ENCODE data around the gene MFSD2A. TPM values are rescaled to one million over a fixed set of nuclear protein-coding genes. Genes with fewer than 3 reads are reported as not detected.
"Not testable (repeated sequence)": the region's sequence is repeated elsewhere in the genome, so short reads cannot be mapped to it uniquely, and the experiment has no call there.

Gene MFSD2A
- total RNA-seq, 2 experiments from 2014 or later, result 6.0 to 7.5 TPM

GRCh38 chr1:39992888-39993287 lies 37.9 kb downstream of the MFSD2A start:
- no peak for DNase-seq
- POLR2A ChIA-PET, result no interaction called here
- Mint-ChIP-seq H3K4me1 (ENCODE audit: low read depth) (peaks cover 9% of the 10 kb centered on the region), H3K27ac (no peak overlapping the region), H3K9me3 (no peaks in the 10 kb centered on the region), H3K27me3 (no peaks in the 10 kb centered on the region), H3K36me3 (no peaks in the 10 kb centered on the region), H3K4me3 (no peak overlapping the region)
- intact Hi-C loops (cut with micrococcal nuclease), result no loop called here
- CTCF ChIA-PET, result interaction anchor here (0.7 to 2.4 kb wide), 2 partner anchors 19 to 25 kb away, joined by 3 to 8 read pairs; no protein-coding TSS in a partner anchor

DNA sequence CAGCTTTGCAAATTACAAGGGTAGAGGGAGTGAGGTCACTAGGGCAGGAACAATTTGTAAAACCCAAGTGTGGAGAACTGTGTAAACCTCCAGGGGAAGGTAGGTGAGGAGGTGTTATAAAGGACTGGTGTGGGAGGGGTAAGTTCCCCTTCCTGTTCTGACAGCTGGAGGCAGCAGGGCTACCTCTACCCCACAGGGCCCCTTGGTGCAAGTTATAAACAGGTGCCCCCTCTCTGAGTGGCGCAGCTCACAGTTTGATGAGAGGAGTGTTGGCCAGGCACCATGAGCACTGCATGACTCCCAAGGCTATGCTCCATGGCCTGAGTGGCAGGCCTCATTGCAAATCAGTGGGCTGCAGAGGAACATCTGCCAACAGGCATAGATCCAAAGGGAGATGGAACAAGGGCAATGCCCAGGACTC lies 41.0 kb downstream of the MFSD2A start:
- H3K27ac Mint-ChIP-seq, result no peak overlapping the region
- no peak for DNase-seq

GRCh38 chr1:39996396-39997004 lies 41.6 kb downstream of the MFSD2A start:
- DNase-seq, result no peak
- no peaks in the 10 kb centered on the region for H3K9me3 Mint-ChIP-seq
- CTCF ChIA-PET, result interaction anchor here (0.6 to 1.6 kb wide), 3 partner anchors 36 to 77 kb away, joined by 3 to 5 read pairs (median 4); no protein-coding TSS in a partner anchor
- H3K36me3 Mint-ChIP-seq, result no peaks in the 10 kb centered on the region
- POLR2A ChIA-PET, result no interaction called here
- H3K4me3 Mint-ChIP-seq, result no peak overlapping the region
- no peaks in the 10 kb centered on the region for H3K27me3 Mint-ChIP-seq
- H3K27ac Mint-ChIP-seq, result no peak overlapping the region
- intact Hi-C loops (cut with micrococcal nuclease), result no loop called here
- H3K4me1 Mint-ChIP-seq (ENCODE audit: low read depth), result peaks cover 9% of the 10 kb centered on the region

More for the DNA sequence above, 41.0 kb downstream of the MFSD2A start:
- H3K27me3 Mint-ChIP-seq, result no peaks in the 10 kb centered on the region
- CTCF ChIA-PET, result interaction anchor here (1.3 to 2.0 kb wide), 3 partner anchors 22 to 76 kb away, joined by 4 to 5 read pairs (median 5); no protein-coding TSS in a partner anchor
- no peaks in the 10 kb centered on the region for H3K36me3 Mint-ChIP-seq
- H3K4me1 Mint-ChIP-seq (ENCODE audit: low read depth), result peaks cover 9% of the 10 kb centered on the region
- POLR2A ChIA-PET, result no interaction called here
- intact Hi-C loops (cut with micrococcal nuclease), result no loop called here
- no peaks in the 10 kb centered on the region for H3K9me3 Mint-ChIP-seq
- H3K4me3 Mint-ChIP-seq, result no peak overlapping the region

- no peaks in the 10 kb centered on the region for H3K9me3 Mint-ChIP-seq
- no peak overlapping the region for H3K4me3 Mint-ChIP-seq
- H3K27me3 Mint-ChIP-seq, result no peaks in the 10 kb centered on the region
- ChIA-PET CTCF (interaction anchor here (0.7 to 2.1 kb wide), 3 partner anchors 31 to 632 kb away, joined by 4 to 6 read pairs (median 4); no protein-coding TSS in a partner anchor), POLR2A (interaction anchor here (0.6 kb wide), 1 partner anchor 283 kb away, joined by 3 read pairs; no protein-coding TSS in a partner anchor)
- no peaks in the 10 kb centered on the region for H3K36me3 Mint-ChIP-seq
- H3K4me1 Mint-ChIP-seq (ENCODE audit: low read depth), result peaks cover 4% of the 10 kb centered on the region
- no peak overlapping the region for H3K27ac Mint-ChIP-seq
- no peak for DNase-seq
- intact Hi-C loops (cut with micrococcal nuclease), result no loop called here
Observed at GRCh38 chr1:40001456-40001855, 46.5 kb downstream of the MFSD2A start.

DNA sequence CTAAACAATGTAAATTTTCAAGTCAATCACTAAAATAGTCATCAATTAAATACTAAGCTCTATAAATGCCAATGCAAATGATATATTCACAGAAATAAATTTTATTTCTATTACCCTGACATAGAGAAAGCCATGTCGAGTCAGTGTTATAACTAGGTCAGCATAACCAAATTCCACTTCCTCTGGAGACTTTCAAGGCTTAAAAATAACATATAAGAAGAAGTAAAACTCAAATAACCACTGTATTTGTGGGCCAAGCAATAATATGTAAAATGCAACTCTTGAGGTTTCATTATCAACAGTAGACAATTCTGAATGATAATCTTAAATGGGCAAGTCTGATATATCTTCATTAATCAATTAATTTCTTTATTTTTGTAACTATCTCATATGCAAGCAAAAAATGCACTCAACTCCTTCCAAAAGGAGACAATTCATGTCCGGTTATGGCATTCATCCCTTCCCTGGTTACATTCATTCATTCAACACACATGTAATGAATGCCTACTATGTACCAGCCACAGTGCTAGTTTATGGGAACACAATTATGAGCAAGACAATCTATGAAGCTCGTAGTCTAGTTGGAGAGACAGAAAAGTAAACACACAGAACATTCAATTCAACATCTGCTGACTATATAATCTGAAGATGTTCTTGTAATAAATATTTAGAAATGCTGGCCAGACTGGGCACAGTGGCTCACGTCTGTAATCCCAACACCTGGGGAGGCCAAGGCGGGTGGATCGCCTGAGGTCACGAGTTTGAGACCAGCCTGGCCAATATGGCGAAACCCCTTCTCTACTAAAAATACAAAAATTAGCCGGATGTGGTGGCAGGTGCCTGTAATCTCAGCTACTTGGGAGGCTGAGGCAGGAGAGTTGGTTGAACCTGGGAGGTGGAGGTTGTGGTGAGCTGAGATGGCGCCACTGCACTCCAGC lies 48.5 kb downstream of the MFSD2A start:
- H3K27me3 Mint-ChIP-seq, result no peaks in the 10 kb centered on the region
- H3K36me3 Mint-ChIP-seq, result no peaks in the 10 kb centered on the region
- no peak for DNase-seq
- H3K4me3 Mint-ChIP-seq, result no peak overlapping the region
- no peak overlapping the region for H3K27ac Mint-ChIP-seq
- CTCF ChIA-PET, result interaction anchor here (1.6 kb wide), 1 partner anchor 186 kb away, joined by 3 read pairs; no protein-coding TSS in a partner anchor
- intact Hi-C loops (cut with micrococcal nuclease), result no loop called here
- no peaks in the 10 kb centered on the region for H3K9me3 Mint-ChIP-seq
- POLR2A ChIA-PET, result no interaction called here
- H3K4me1 Mint-ChIP-seq (ENCODE audit: low read depth), result peaks cover 4% of the 10 kb centered on the region

- Mint-ChIP-seq H3K4me3 (no peak overlapping the region), H3K36me3 (no peaks in the 10 kb centered on the region), H3K9me3 (no peaks in the 10 kb centered on the region), H3K4me1 (ENCODE audit: low read depth) (peaks cover 4% of the 10 kb centered on the region), H3K27ac (no peak overlapping the region), H3K27me3 (no peaks in the 10 kb centered on the region)
- ChIA-PET POLR2A (no interaction called here), CTCF (no interaction called here)
- DNase-seq, result no peak
- intact Hi-C loops (cut with micrococcal nuclease), result no loop called here
Observed at GRCh38 chr1:40004857-40005256, 49.9 kb downstream of the MFSD2A start.

GRCh38 chr1:40007481-40008034 lies 52.6 kb downstream of the MFSD2A start:
- H3K4me1 Mint-ChIP-seq (ENCODE audit: low read depth); CTCF ChIA-PET: not testable (repeated sequence)

DNA sequence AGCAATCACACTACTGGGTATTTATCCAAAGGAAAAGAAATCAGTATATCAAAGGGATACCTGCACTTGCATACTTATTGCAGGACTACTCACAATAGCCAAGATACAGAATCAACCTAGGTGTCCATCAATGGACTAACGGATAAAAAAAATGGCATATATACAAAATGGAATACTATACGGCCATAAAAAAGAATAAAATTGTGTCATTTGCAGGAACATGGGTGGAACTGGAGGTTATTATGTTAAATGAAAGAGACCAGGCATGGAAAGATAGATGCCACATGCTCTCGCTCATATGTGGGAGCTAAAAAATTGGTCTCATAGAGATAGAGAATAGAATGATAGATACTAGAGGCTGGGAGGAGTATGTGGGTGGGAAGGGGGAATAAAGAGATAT lies 56.3 kb downstream of the MFSD2A start:
- intact Hi-C loops (cut with micrococcal nuclease), result no loop called here
- Mint-ChIP-seq H3K27me3 (no peaks in the 10 kb centered on the region), H3K27ac (no peak overlapping the region), H3K4me3 (no peak overlapping the region), H3K4me1 (ENCODE audit: low read depth) (peaks cover 22% of the 10 kb centered on the region), H3K36me3 (no peaks in the 10 kb centered on the region), H3K9me3 (peaks cover 5% of the 10 kb centered on the region)
- POLR2A ChIA-PET, result no interaction called here
- CTCF ChIA-PET, result no interaction called here
- DNase-seq, result no peak

More at GRCh38 chr1:40007481-40008034, 52.6 kb downstream of the MFSD2A start:
- intact Hi-C loops (cut with micrococcal nuclease); H3K4me3 Mint-ChIP-seq; H3K36me3 Mint-ChIP-seq; H3K27me3 Mint-ChIP-seq; POLR2A ChIA-PET; H3K9me3 Mint-ChIP-seq; H3K27ac Mint-ChIP-seq; DNase-seq: not testable (repeated sequence)

DNA sequence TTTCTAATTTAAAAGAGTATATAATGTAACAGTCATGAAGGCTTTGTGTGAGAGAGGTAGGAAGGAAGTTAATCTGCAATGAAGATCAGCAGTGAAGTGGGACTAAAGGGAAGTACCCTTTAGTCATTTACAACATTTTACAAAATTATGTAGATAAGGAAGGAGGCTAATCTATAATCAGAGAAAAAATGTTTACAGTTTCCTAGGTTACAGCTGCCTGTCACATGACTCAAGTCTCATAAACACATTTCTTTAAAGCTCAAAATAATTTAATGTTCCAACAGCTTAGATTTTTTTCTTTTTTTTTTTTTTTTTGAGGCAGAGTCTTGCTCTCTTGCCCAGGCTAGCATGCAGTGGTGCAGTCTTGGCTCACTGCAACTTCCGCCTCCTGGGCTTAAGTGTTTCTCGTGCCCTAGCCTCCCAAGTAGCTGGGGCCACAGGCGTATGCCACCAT lies 59.3 kb downstream of the MFSD2A start:
- ChIA-PET POLR2A (interaction anchor here (1.5 kb wide), 1 partner anchor 33 kb away, joined by 3 read pairs; no protein-coding TSS in a partner anchor), CTCF (interaction anchor here (0.6 to 3.3 kb wide), 3 partner anchors 18 to 34 kb away, joined by 3 to 16 read pairs (median 5); no protein-coding TSS in a partner anchor)
- no peaks in the 10 kb centered on the region for H3K27me3 Mint-ChIP-seq
- no peaks in the 10 kb centered on the region for H3K36me3 Mint-ChIP-seq
- intact Hi-C loops (cut with micrococcal nuclease), result no loop called here
- peaks cover 22% of the 10 kb centered on the region for H3K4me1 Mint-ChIP-seq (ENCODE audit: low read depth)
- peaks cover 5% of the 10 kb centered on the region for H3K9me3 Mint-ChIP-seq
- no peak for DNase-seq
- no peak overlapping the region for H3K27ac Mint-ChIP-seq
- no peak overlapping the region for H3K4me3 Mint-ChIP-seq

DNA sequence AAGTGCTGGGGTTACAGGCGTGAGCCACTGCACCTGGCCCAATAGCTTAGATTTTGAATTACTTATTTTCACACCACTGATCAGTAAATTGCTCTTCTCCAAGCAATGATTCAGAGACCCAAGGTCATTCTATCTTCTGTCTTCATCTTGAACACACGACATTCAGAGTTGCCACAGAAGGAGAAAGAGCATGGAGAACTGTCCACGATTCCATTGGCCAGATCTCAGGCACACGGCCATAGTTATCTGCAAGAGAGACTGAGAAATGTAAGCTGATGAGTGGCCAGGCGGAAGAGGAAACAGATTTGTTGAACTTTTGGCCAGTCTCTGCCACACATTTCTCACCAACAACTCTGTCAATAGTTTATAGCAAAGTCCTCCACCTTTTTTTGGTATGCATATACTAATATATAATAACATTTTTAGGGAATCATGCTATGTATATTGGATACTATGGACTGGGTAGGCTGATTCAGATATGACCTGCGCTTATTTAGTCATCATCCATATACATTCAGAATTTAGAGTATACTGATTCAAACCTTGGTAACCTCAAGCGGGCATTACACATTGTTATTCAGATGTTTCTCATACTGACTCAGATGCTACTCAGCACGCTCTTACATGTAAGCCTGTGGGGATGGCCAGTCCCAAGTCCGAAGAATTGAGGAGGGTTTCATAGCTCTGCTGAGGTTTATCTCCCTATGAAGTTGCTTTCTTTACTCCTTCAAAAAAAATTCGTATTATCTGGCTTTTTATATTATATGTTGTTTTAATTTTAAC lies 60.1 kb downstream of the MFSD2A start:
- H3K27ac Mint-ChIP-seq, result no peak overlapping the region
- H3K36me3 Mint-ChIP-seq, result no peaks in the 10 kb centered on the region
- H3K27me3 Mint-ChIP-seq, result no peaks in the 10 kb centered on the region
- intact Hi-C loops (cut with micrococcal nuclease), result loop anchor here (1.0 to 5.0 kb wide), 2 partner anchors 25 to 58 kb away; partner anchors contain the start of genes CAP1 and MFSD2A
- no peak overlapping the region for H3K4me3 Mint-ChIP-seq
- H3K9me3 Mint-ChIP-seq, result peaks cover 5% of the 10 kb centered on the region
- H3K4me1 Mint-ChIP-seq (ENCODE audit: low read depth), result peaks cover 22% of the 10 kb centered on the region
- ChIA-PET POLR2A (interaction anchor here (0.9 to 1.5 kb wide), 2 partner anchors 34 to 43 kb away, joined by 3 read pairs; no protein-coding TSS in a partner anchor), CTCF (interaction anchor here (0.6 to 3.3 kb wide), 4 partner anchors 17 to 33 kb away, joined by 3 to 16 read pairs (median 5); no protein-coding TSS in a partner anchor)
- DNase-seq, result peak; percentile 38

DNA sequence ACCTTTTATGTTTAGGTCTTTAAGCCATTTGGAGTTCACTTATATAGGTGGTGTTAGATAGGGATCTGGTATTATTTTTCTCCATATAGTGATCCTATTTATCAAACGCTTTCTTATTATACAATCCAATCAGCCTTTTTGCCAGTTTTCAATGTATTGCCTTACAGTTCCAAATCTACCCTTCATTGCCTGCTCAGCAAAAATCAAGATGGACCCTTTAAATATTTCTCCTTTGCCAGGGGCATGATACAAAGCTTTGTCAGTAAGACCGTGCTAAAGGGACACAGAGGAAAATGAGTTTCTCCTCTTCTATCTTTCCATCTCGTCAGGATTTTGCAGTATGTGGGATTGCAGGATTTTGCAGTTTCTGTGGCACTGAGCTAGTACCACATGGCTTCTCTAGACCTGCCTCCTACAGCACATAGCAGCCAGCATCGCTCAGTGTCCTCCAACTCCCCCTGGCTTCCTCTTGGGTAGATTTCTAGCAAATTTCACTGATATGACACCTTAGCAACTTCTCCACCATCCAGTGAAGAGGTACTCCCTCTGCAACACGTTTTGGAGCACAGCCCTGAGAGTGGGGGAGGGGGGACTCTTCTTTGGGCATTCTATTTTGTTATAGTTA lies 63.1 kb downstream of the MFSD2A start:
- CTCF ChIA-PET, result interaction anchor here (1.1 kb wide), 1 partner anchor 98 kb away, joined by 3 read pairs; no protein-coding TSS in a partner anchor
- Mint-ChIP-seq H3K9me3 (no peaks in the 10 kb centered on the region), H3K4me1 (ENCODE audit: low read depth) (peaks cover 21% of the 10 kb centered on the region), H3K36me3 (no peaks in the 10 kb centered on the region), H3K27ac (no peak overlapping the region), H3K27me3 (no peaks in the 10 kb centered on the region), H3K4me3 (no peak overlapping the region)
- DNase-seq, result no peak
- POLR2A ChIA-PET, result no interaction called here
- intact Hi-C loops (cut with micrococcal nuclease), result loop anchor here (5.0 kb wide), 1 partner anchor 61 kb away; the partner anchor contains the start of gene MFSD2A

Data from activated CD4-positive, alpha-beta memory T cell treated with anti-CD3 and anti-CD28 coated beads for 36 hours (primary cell).